Kasumi-1 (cell line): ENCODE results near the gene TSPOAP1.

Experiments
- DNase-seq, 2 experiments: peaks; one replicate each; lab custom pipeline; 2025; lab: John Stamatoyannopoulos, UW

The TSPOAP1 gene

GRCh38 chr17:58316260-58316960 is 12.2 kb downstream of the TSPOAP1 start:
- no peak for DNase-seq

GRCh38 chr17:58315750-58316149 is 12.8 kb downstream of the TSPOAP1 start:
- no peak for DNase-seq

- DNase-seq, result no peak
Measured at GRCh38 chr17:58315281-58315711, 13.3 kb downstream of the TSPOAP1 start.

- no peak for DNase-seq
Measured at GRCh38 chr17:58314706-58315015, 13.9 kb downstream of the TSPOAP1 start.

- no peak for DNase-seq
Measured at GRCh38 chr17:58313815-58314705, 14.5 kb downstream of the TSPOAP1 start.

GRCh38 chr17:58312829-58313228 is 15.8 kb downstream of the TSPOAP1 start:
- DNase-seq, result no peak

GRCh38 chr17:58312021-58312630 is 16.5 kb downstream of the TSPOAP1 start:
- no peak for DNase-seq

- no peak for DNase-seq
Measured at GRCh38 chr17:58311429-58311894, 17.1 kb downstream of the TSPOAP1 start.

- no peak for DNase-seq
Measured at GRCh38 chr17:58310511-58311428, 17.8 kb downstream of the TSPOAP1 start.

- no peak for DNase-seq
Measured at GRCh38 chr17:58309918-58310259, 18.7 kb downstream of the TSPOAP1 start.

- no peak for DNase-seq
Measured at GRCh38 chr17:58308985-58309917, 19.3 kb downstream of the TSPOAP1 start.

GRCh38 chr17:58308173-58308984 is 20.2 kb downstream of the TSPOAP1 start:
- DNase-seq, result no peak

- DNase-seq, result no peak
Measured at GRCh38 chr17:58307468-58308172, 21.0 kb downstream of the TSPOAP1 start.

GRCh38 chr17:58306131-58306951 is 22.3 kb downstream of the TSPOAP1 start:
- no peak for DNase-seq

- no peak for DNase-seq
Measured at GRCh38 chr17:58305626-58306025, 23.0 kb downstream of the TSPOAP1 start.

GRCh38 chr17:58304750-58305486 is 23.7 kb downstream of the TSPOAP1 start:
- DNase-seq, result no peak

GRCh38 chr17:58303971-58304749 is 24.4 kb downstream of the TSPOAP1 start:
- DNase-seq, result no peak
